Measurements from ENCODE around the gene NSMF.

DNA sequence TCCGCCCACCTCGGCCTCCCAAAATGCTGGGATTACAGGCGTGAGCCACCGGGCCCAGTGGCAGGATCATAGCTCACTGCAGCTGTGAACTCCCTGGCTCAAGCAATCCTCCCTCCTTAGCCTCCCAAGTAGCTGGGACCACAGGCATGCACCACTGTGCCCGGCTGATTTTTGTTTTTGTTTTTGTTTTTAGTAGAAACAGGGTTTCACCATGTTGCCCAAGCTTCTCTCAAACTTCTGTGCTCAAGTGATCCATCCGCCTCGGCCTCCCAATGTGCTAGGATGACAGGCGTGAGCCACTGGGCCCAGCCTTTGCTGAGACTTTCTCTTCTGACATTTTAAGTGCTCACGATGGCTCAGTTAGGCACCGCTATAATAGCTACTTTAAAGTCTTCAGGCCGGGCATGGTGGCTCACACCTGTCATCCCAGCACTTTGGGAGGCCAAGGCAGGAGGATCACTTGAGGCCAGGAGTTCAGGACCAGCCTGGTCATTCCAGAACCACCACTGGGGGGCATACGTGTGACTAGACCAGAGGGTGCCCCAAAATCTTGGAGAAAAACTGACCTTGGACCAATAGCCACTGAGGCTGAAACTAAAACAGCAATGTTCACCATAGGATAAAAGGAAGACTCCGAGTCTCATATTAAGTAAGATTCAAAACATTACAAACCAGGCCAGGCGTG lies 14.9 kb downstream of the NSMF start:
- TF ChIP-seq POLR2A (IDR thresholded peaks at IDR 0.05) (no peak), POLR2AphosphoS5 (IDR thresholded peaks at IDR 0.05) (no peak)
- TF ChIP-seq, protein P1, sequence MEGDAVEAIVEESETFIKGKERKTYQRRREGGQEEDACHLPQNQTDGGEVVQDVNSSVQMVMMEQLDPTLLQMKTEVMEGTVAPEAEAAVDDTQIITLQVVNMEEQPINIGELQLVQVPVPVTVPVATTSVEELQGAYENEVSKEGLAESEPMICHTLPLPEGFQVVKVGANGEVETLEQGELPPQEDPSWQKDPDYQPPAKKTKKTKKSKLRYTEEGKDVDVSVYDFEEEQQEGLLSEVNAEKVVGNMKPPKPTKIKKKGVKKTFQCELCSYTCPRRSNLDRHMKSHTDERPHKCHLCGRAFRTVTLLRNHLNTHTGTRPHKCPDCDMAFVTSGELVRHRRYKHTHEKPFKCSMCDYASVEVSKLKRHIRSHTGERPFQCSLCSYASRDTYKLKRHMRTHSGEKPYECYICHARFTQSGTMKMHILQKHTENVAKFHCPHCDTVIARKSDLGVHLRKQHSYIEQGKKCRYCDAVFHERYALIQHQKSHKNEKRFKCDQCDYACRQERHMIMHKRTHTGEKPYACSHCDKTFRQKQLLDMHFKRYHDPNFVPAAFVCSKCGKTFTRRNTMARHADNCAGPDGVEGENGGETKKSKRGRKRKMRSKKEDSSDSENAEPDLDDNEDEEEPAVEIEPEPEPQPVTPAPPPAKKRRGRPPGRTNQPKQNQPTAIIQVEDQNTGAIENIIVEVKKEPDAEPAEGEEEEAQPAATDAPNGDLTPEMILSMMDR (IDR thresholded peaks at IDR 0.05 in 8 of 11, conservative IDR thresholded peaks at IDR 0.05 in 3 of 11) = no peak
